HepG2 (cell line): ENCODE results near the gene NAT9.

Experiments
- ADNP ChIP-seq: sonication (generic); formaldehyde crosslinking; IDR thresholded peaks from 2 replicates; pipeline ENCODE4 v1.4.0; 2020; ENCODE audit warnings: missing genetic modification reagents
- CTCF ChIP-seq: sonication (generic); formaldehyde crosslinking; IDR thresholded peaks from 2 replicates; pipeline ENCODE4 v1.5.0; 2020; ENCODE audit warnings: mild to moderate bottlenecking, missing genetic modification reagents, moderate library complexity
- GABPA ChIP-seq, 2 experiments: IDR thresholded peaks; 2 replicates each; pipeline ENCODE4 v1.6.1; 2011 to 2016; ENCODE audit warnings: low read depth in 2 of 2, low read length in 1 of 2, missing biosample characterization in 1 of 2, missing genetic modification characterization in 1 of 2
- MLLT10 ChIP-seq: sonication (generic); formaldehyde crosslinking; IDR thresholded peaks from 2 replicates; pipeline ENCODE4 v1.4.0; 2020; ENCODE audit warnings: missing genetic modification reagents
- NFKBIZ ChIP-seq: IDR thresholded peaks from 2 replicates; pipeline ENCODE4 v1.6.1; 2018; ENCODE audit warnings: missing genetic modification reagents, missing compliant biosample characterization
- NONO ChIP-seq, 2 experiments: fragments of 450-650 bp in 1 of 2; sonication (generic) in 1 of 2; formaldehyde crosslinking in 1 of 2; IDR thresholded peaks in 1 of 2; conservative IDR thresholded peaks in 1 of 2; 2 replicates each; pipeline versions ENCODE4 v1.6.1 to v1.8.0; 2017 to 2022; ENCODE audit warnings: mild to moderate bottlenecking in 1 of 2, missing genetic modification reagents in 1 of 2, moderate library complexity in 1 of 2
- NR2F1 ChIP-seq, 2 experiments: fragments of 450-650 bp in 1 of 2; formaldehyde crosslinking in 1 of 2; IDR thresholded peaks; 2 replicates each; pipeline versions ENCODE4 v1.5.0 to v1.6.1; 2016 to 2020; ENCODE audit warnings: mild to moderate bottlenecking in 1 of 2, missing compliant biosample characterization in 1 of 2, missing genetic modification reagents in 1 of 2, moderate library complexity in 1 of 2
- POLR2AphosphoS2 ChIP-seq: IDR thresholded peaks from 2 replicates; pipeline ENCODE4 v1.6.1; 2011; ENCODE audit warnings: low read depth, low read length, improper control_type of control experiment
- SAFB2 ChIP-seq: sonication (generic); formaldehyde crosslinking; IDR thresholded peaks from 2 replicates; pipeline ENCODE4 v1.5.1; 2020; ENCODE audit warnings: missing genetic modification reagents, low read depth, mild to moderate bottlenecking, borderline replicate concordance
- SMARCC2 ChIP-seq: fragments of 450-650 bp; IDR thresholded peaks from 2 replicates; pipeline ENCODE4 v1.6.1; 2017; ENCODE audit warnings: antibody characterized with exemption, mild to moderate bottlenecking
- THAP7 ChIP-seq: sonication (generic); formaldehyde crosslinking; IDR thresholded peaks from 2 replicates; pipeline ENCODE4 v1.8.1; 2023; ENCODE audit warnings: mild to moderate bottlenecking, missing genetic modification reagents
- ZNF337 ChIP-seq: sonication (generic); formaldehyde crosslinking; IDR thresholded peaks from 2 replicates; pipeline ENCODE4 v1.5.1; 2020; ENCODE audit warnings: missing genetic modification reagents, low read depth, mild to moderate bottlenecking, borderline replicate concordance
- ZNF784 ChIP-seq: sonication (generic); formaldehyde crosslinking; IDR thresholded peaks from 2 replicates; pipeline ENCODE4 v1.5.1; 2020; ENCODE audit warnings: missing genetic modification reagents, mild to moderate bottlenecking, borderline replicate concordance

GRCh38 chr17:74804683-74805082, 28.5 kb upstream of the NAT9 start:
- no peak for TF ChIP-seq NR2F1 (CRISPR knock-in tag; IDR thresholded peaks at IDR 0.05)
- TF ChIP-seq GABPA (IDR thresholded peaks at IDR 0.05; ENCODE audit: low read depth, low read length) = no peak
- TF ChIP-seq GABPA (CRISPR knock-in tag; IDR thresholded peaks at IDR 0.05; ENCODE audit: low read depth) = no peak
- TF ChIP-seq NONO (IDR thresholded peaks at IDR 0.05) = no peak
- no peak for TF ChIP-seq NONO (CRISPR knock-in tag; conservative IDR thresholded peaks at IDR 0.05)
- no peak for TF ChIP-seq CTCF (CRISPR knock-in tag)
- no peak for TF ChIP-seq SAFB2 (CRISPR knock-in tag)
- TF ChIP-seq NFKBIZ (CRISPR knock-in tag) = no peak
- no peak for TF ChIP-seq SMARCC2
- TF ChIP-seq THAP7 (CRISPR knock-in tag) = no peak
- TF ChIP-seq ADNP (CRISPR knock-in tag) = no peak
- no peak for TF ChIP-seq MLLT10
- no peak for TF ChIP-seq POLR2AphosphoS2
- no peak for TF ChIP-seq ZNF337 (CRISPR knock-in tag)
- TF ChIP-seq ZNF784 (CRISPR knock-in tag) = no peak
